Fibroblast of the aortic adventitia (primary cell): ENCODE data around the gene SLC35E1. TPM values are rescaled to one million over a fixed set of nuclear protein-coding genes. Genes with fewer than 3 reads are reported as not detected.

Source experiments
- DNase-seq: peaks from one replicate; pipeline ENCODE4 v3.0.0-alpha.2; 2010; ENCODE audit warnings: low read depth
- H3K4me3 ChIP-seq: 2 replicates; pipeline ENCODE4 v1.5.1; 2011; ENCODE audit warnings: low read depth, mild to moderate bottlenecking, control low read depth, low read length, moderate library complexity
- CTCF ChIP-seq: IDR thresholded peaks from 2 replicates; pipeline ENCODE4 v1.5.1; 2011; ENCODE audit warnings: mild to moderate bottlenecking, low read length, control low read depth, inconsistent platforms; ENCODE audit not compliant: insufficient read depth
- total RNA-seq: library from RNA; depleted of rRNA; stranded (reverse); fragments of >200 nt; gene quantifications from 2 replicates; pipeline ENCODE4 v1.2.3, GENCODE V29; 2012; ENCODE audit warnings: low replicate concordance

The SLC35E1 gene
- total RNA-seq, 1 donor = 30.4 TPM

- no peak overlapping the region for H3K4me3 ChIP-seq
- no peak for DNase-seq
- no peak for TF ChIP-seq CTCF
These were observed 35.6 kb upstream of the SLC35E1 start for GRCh38 chr19:16607819-16608218.

- no peak for TF ChIP-seq CTCF
- H3K4me3 ChIP-seq = no peak overlapping the region
- DNase-seq = no peak
These were observed 33.4 kb upstream of the SLC35E1 start for GRCh38 chr19:16605553-16605994.

- no peak overlapping the region for H3K4me3 ChIP-seq
- no peak for DNase-seq
- TF ChIP-seq CTCF = no peak
These were observed 32.9 kb upstream of the SLC35E1 start for GRCh38 chr19:16605115-16605514.

GRCh38 chr19:16604615-16605014, 32.4 kb upstream of the SLC35E1 start:
- no peak overlapping the region for H3K4me3 ChIP-seq
- TF ChIP-seq CTCF = no peak
- no peak for DNase-seq

- DNase-seq = peak; percentile 20
- no peak for TF ChIP-seq CTCF
- H3K4me3 ChIP-seq = no peak overlapping the region
These were observed 30.9 kb upstream of the SLC35E1 start for GRCh38 chr19:16603090-16603489.

- H3K4me3 ChIP-seq = no peak overlapping the region
- no peak for DNase-seq
- TF ChIP-seq CTCF = no peak
These were observed 29.3 kb upstream of the SLC35E1 start for GRCh38 chr19:16601378-16602052.

GRCh38 chr19:16600824-16601223, 28.6 kb upstream of the SLC35E1 start:
- no peak for TF ChIP-seq CTCF
- DNase-seq = no peak

More at GRCh38 chr19:16600824-16601223, 28.6 kb upstream of the SLC35E1 start:
- no peak overlapping the region for H3K4me3 ChIP-seq
